CD14-positive monocyte (primary cell): ENCODE measurements around the gene AFF3. TPM values are rescaled to one million over a fixed set of nuclear protein-coding genes. Genes with fewer than 3 reads are reported as not detected.
"Not testable (repeated sequence)": the region's sequence is repeated elsewhere in the genome, so short reads cannot be mapped to it uniquely, and the experiment has no call there.

ENCODE experiments used
- DNase-seq, 3 donors: peaks; one replicate each; pipeline ENCODE4 v3.0.0-alpha.2; 2011 to 2022
- H2AFZ ChIP-seq: 2 replicates; pipeline ENCODE4 v1.6.0; 2012; ENCODE audit warnings: mild to moderate bottlenecking, low read depth, low read length, inconsistent platforms; ENCODE audit not compliant: insufficient read depth, poor library complexity, severe bottlenecking
- H3K27ac ChIP-seq, 2 donors: 1 replicate in 1 of 2; 2 replicates in 1 of 2; pipeline ENCODE4 v1.5.1; 2012 to 2013; ENCODE audit warnings: low read length in 2 of 2, control low read depth in 1 of 2, inconsistent platforms in 1 of 2, low read depth in 1 of 2, mild to moderate bottlenecking in 1 of 2
- H3K27me3 ChIP-seq, 2 donors: one replicate each; pipeline versions ENCODE4 v1.6.0 to v1.6.1; 2011 to 2013; ENCODE audit warnings: low read length in 2 of 2; ENCODE audit not compliant: control insufficient read depth in 2 of 2, insufficient read depth in 2 of 2
- H3K36me3 ChIP-seq, 2 donors: replicated peaks in 1 of 2; 1 replicate in 1 of 2; 2 replicates in 1 of 2; pipeline versions ENCODE4 v1.5.1 to v1.6.1; 2012 to 2013; ENCODE audit warnings: low read length in 2 of 2, control low read depth in 1 of 2, inconsistent platforms in 1 of 2, mild to moderate bottlenecking in 1 of 2; ENCODE audit not compliant: insufficient read depth in 2 of 2, control insufficient read depth in 1 of 2
- H3K4me1 ChIP-seq, 2 donors: 1 replicate in 1 of 2; 2 replicates in 1 of 2; pipeline versions ENCODE4 v1.5.1 to v1.6.1; 2012 to 2013; ENCODE audit warnings: low read length in 2 of 2, control low read depth in 1 of 2, inconsistent platforms in 1 of 2, mild to moderate bottlenecking in 1 of 2, moderate library complexity in 1 of 2; ENCODE audit not compliant: insufficient read depth in 2 of 2, control insufficient read depth in 1 of 2
- H3K4me2 ChIP-seq: replicated peaks from 2 replicates; pipeline ENCODE3; 2012; ENCODE audit warnings: low read length, moderate library complexity, mild to moderate bottlenecking; ENCODE audit not compliant: poor library complexity, severe bottlenecking; ENCODE audit errors: extremely low read depth
- H3K4me3 ChIP-seq, 3 experiments: fragments of 200-600 bp in 1 of 3; sonication (generic) in 1 of 3; replicated peaks in 1 of 3; 1 replicate in 2 of 3; 2 replicates in 1 of 3; pipeline ENCODE4 v1.5.1; 2011 to 2013; ENCODE audit warnings: low read length in 3 of 3, mild to moderate bottlenecking in 3 of 3, control low read depth in 2 of 3, low read depth in 2 of 3, inconsistent platforms in 1 of 3, moderate library complexity in 1 of 3
- H3K79me2 ChIP-seq: 2 replicates; pipeline ENCODE4 v1.6.0; 2012; ENCODE audit warnings: mild to moderate bottlenecking, control low read depth, inconsistent platforms, low read length, moderate library complexity; ENCODE audit not compliant: insufficient read depth
- H3K9ac ChIP-seq: 2 replicates; pipeline ENCODE4 v1.6.0; 2017; ENCODE audit warnings: low read length, mild to moderate bottlenecking; ENCODE audit not compliant: insufficient read depth, poor library complexity, severe bottlenecking
- H3K9me3 ChIP-seq, 2 donors: replicated peaks in 1 of 2; 1 replicate in 1 of 2; 2 replicates in 1 of 2; pipeline versions ENCODE4 v1.5.1 to v1.6.1; 2012 to 2013; ENCODE audit warnings: low read length in 2 of 2, control low read depth in 1 of 2; ENCODE audit not compliant: control insufficient read depth in 1 of 2, insufficient read depth in 1 of 2
- H4K20me1 ChIP-seq: 2 replicates; pipeline ENCODE4 v1.6.0; 2012; ENCODE audit warnings: mild to moderate bottlenecking, low read length, control low read depth, moderate library complexity; ENCODE audit not compliant: insufficient read depth
- H3K27ac Mint-ChIP-seq, 7 donors: one replicate each; pipeline ENCODE4 v1.8.0; 2020; ENCODE audit warnings: mild to moderate bottlenecking in 7 of 7, mixed read lengths in 7 of 7, moderate library complexity in 6 of 7, inconsistent platforms in 2 of 7
- H3K27me3 Mint-ChIP-seq, 3 donors: one replicate each; pipeline ENCODE4 v1.8.0; 2021 to 2022; ENCODE audit warnings: low read depth in 3 of 3, mild to moderate bottlenecking in 3 of 3, mixed read lengths in 3 of 3, moderate library complexity in 3 of 3, inconsistent platforms in 1 of 3
- H3K36me3 Mint-ChIP-seq, 2 donors: one replicate each; pipeline ENCODE4 v1.8.0; 2020; ENCODE audit warnings: mixed read lengths in 2 of 2, inconsistent platforms in 1 of 2, mild to moderate bottlenecking in 1 of 2
- H3K4me1 Mint-ChIP-seq: one replicate; pipeline ENCODE4 v1.8.0; 2020; ENCODE audit warnings: mild to moderate bottlenecking, mixed read lengths
- H3K4me3 Mint-ChIP-seq, 2 donors: one replicate each; pipeline ENCODE4 v1.8.0; 2020; ENCODE audit warnings: mild to moderate bottlenecking in 2 of 2, mixed read lengths in 2 of 2, moderate library complexity in 1 of 2
- H3K9me3 Mint-ChIP-seq, 7 donors: one replicate each; pipeline ENCODE4 v1.8.0; 2020 to 2022; ENCODE audit warnings: mixed read lengths in 7 of 7, mild to moderate bottlenecking in 6 of 7, moderate library complexity in 6 of 7, inconsistent platforms in 2 of 7
- WGBS: methylation state at CpG from one replicate; pipeline ENCODE4 v1.1.5; 2013; ENCODE audit warnings: missing lambda C conversion rate; ENCODE audit not compliant: insufficient coverage; 5-methylcytosine and 5-hydroxymethylcytosine counted together
- intact Hi-C, 2 donors: fragments of 100-400 bp; cut with micrococcal nuclease; formaldehyde crosslinking; loops; one replicate each; pipeline versions ENCODE4 v1.15.0 to v1.15.1; 2023
- polyA plus RNA-seq, 3 donors: library from polyadenylated mRNA; depleted of rRNA in 1 of 3; unstranded in 2 of 3; stranded (reverse) in 1 of 3; fragments of 300-500 nt in 2 of 3; fragments of >200 nt in 1 of 3; fragmentation: Illumina TruSeq in 2 of 3; gene quantifications; 1 replicate in 2 of 3; 2 replicates in 1 of 3; pipeline ENCODE4 v1.2.3, GENCODE V29; 2012 to 2021
- TF ChIP-seq, protein P1 (sequence below): fragments of 200-600 bp; IDR thresholded peaks from one replicate; pipeline ENCODE4 v1.8.0; 2022; ENCODE audit warnings: antibody characterized with exemption, mild to moderate bottlenecking

Gene AFF3
- polyA plus RNA-seq, 3 donors, result 0.17 to 4.1 (median 0.49) TPM

DNA sequence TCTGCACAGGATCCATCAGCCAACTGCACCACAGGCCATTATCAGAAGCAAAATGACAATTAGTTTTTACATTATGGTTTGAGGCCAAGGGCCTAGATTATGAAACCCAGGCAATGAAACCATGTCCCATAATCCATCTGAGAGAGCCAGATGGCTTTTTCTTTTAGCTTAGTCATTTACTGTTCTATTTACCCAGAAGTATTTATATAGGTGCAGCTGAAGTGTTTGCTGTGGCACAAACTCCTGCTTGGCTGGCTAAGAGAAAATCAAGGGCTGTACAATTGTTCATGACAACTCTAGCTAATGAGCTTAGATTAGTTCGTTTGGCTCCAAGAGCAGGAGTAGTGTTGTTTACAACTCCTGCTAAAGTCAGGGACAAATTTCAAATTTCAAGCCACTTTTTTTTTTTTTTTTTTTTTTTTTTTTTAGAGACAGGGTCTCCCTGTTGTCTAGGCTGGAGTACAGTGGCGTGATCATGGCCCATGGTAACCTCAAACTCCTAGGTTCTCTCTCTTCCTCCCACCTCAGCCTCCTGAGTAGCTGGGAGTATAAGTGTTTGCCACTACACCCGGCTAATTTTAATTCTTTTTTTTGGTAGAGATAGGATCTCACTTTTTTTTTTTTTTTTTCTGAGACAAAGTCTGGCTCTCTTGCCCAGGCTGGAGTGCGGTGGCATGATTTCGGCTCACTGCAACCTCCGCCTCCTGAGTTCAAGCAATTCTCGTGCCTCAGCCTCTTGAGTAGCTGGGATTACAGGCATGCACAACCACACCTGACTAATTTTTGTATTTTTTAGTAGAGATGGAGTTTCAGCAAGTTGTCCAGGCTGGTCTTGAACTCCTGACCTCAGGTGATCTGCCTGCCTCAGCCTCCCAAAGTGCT lies 634.2 kb downstream of the AFF3 start:
- H3K9me3 ChIP-seq, result no peaks in the 10 kb centered on the region
- DNase-seq, result no peak
- H3K27ac Mint-ChIP-seq, result peak overlapping the region in 1 of 7 donors; percentile 19
- WGBS, result no CpG with 5 or more reads among the region's 7 CpGs
- no peaks in the 10 kb centered on the region for H3K36me3 Mint-ChIP-seq
- H3K36me3 ChIP-seq, result no peaks in the 10 kb centered on the region
- intact Hi-C loops, result no loop called here
- no peak overlapping the region for H2AFZ ChIP-seq
- no peaks in the 10 kb centered on the region for H3K27me3 ChIP-seq
- H3K4me1 Mint-ChIP-seq, result peaks cover 4% of the 10 kb centered on the region
- H3K4me3 ChIP-seq, result no peak overlapping the region
- no peaks in the 10 kb centered on the region for H3K4me1 ChIP-seq
- H3K79me2 ChIP-seq, result no peaks in the 10 kb centered on the region
- H3K27me3 Mint-ChIP-seq, result peaks cover 1 to 4% (median 1%) of the 10 kb centered on the region in 3 donors
- H4K20me1 ChIP-seq, result no peaks in the 10 kb centered on the region
- H3K4me3 Mint-ChIP-seq, result no peak overlapping the region
- H3K9ac ChIP-seq, result no peak overlapping the region
- no peak overlapping the region for H3K27ac ChIP-seq
- H3K4me2 ChIP-seq, result no peak overlapping the region
- H3K9me3 Mint-ChIP-seq, result peaks cover 0 to 3% (median 0%) of the 10 kb centered on the region in 7 donors
- TF ChIP-seq, protein P1, sequence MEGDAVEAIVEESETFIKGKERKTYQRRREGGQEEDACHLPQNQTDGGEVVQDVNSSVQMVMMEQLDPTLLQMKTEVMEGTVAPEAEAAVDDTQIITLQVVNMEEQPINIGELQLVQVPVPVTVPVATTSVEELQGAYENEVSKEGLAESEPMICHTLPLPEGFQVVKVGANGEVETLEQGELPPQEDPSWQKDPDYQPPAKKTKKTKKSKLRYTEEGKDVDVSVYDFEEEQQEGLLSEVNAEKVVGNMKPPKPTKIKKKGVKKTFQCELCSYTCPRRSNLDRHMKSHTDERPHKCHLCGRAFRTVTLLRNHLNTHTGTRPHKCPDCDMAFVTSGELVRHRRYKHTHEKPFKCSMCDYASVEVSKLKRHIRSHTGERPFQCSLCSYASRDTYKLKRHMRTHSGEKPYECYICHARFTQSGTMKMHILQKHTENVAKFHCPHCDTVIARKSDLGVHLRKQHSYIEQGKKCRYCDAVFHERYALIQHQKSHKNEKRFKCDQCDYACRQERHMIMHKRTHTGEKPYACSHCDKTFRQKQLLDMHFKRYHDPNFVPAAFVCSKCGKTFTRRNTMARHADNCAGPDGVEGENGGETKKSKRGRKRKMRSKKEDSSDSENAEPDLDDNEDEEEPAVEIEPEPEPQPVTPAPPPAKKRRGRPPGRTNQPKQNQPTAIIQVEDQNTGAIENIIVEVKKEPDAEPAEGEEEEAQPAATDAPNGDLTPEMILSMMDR, result no peak

- Histone ChIP-seq H3K27me3 (no peaks in the 10 kb centered on the region), H4K20me1 (no peaks in the 10 kb centered on the region), H3K9ac (no peak overlapping the region), H3K9me3 (no peaks in the 10 kb centered on the region), H3K79me2 (no peaks in the 10 kb centered on the region), H2AFZ (no peak overlapping the region), H3K27ac (no peak overlapping the region), H3K36me3 (no peaks in the 10 kb centered on the region), H3K4me1 (no peaks in the 10 kb centered on the region), H3K4me2 (no peak overlapping the region), H3K4me3 (no peak overlapping the region)
- Mint-ChIP-seq H3K36me3 (no peaks in the 10 kb centered on the region), H3K4me3 (no peak overlapping the region), H3K4me1 (peaks cover 4% of the 10 kb centered on the region), H3K9me3 (peaks cover 0 to 3% (median 0%) of the 10 kb centered on the region in 7 donors), H3K27ac (no peak overlapping the region), H3K27me3 (peaks cover 1 to 5% (median 4%) of the 10 kb centered on the region in 3 donors)
- TF ChIP-seq, protein P1, result no peak
- WGBS, result no CpG with 5 or more reads among the region's 4 CpGs
- no peak for DNase-seq
- intact Hi-C loops, result no loop called here
These were observed 637.4 kb downstream of the AFF3 start for GRCh38 chr2:99504844-99505584.

- 100% methylated on average over 1 of the region's 8 CpGs for WGBS
- intact Hi-C loops, H3K4me2 ChIP-seq: not testable (repeated sequence)
These were observed 638.6 kb downstream of the AFF3 start for GRCh38 chr2:99503662-99504416.

More at GRCh38 chr2:99503662-99504416, 638.6 kb downstream of the AFF3 start:
- H2AFZ ChIP-seq, H3K27ac Mint-ChIP-seq, H3K27me3 ChIP-seq, H3K4me3 Mint-ChIP-seq, DNase-seq, H3K79me2 ChIP-seq, H3K4me3 ChIP-seq, H3K27me3 Mint-ChIP-seq, H3K36me3 Mint-ChIP-seq, H3K4me1 Mint-ChIP-seq, H3K4me1 ChIP-seq, H3K36me3 ChIP-seq, H3K9me3 Mint-ChIP-seq, H3K27ac ChIP-seq, H4K20me1 ChIP-seq, H3K9ac ChIP-seq, H3K9me3 ChIP-seq: not testable (repeated sequence)
